RCC 7860 (cell line): ENCODE results near the gene PRG3.
A peak's percentile ranks its signal among the peaks of the same experiment; 100 is the strongest.

Experiments used
- DNase-seq: peaks from one replicate; pipeline ENCODE4 v3.0.0-alpha.2; 2015; ENCODE audit warnings: low spot score
- FAIRE-seq: peaks from 2 replicates; lab custom pipeline; 2012; peaks lifted over from hg19 to GRCh38; lab: Jason Lieb, UNC

Gene PRG3

GRCh38 chr11:57380975-57381374, at the start of gene PRG3:
Gene PRG3, minus strand, starts transcription at chr11:57381150. Its CDS starts 442 bp downstream, at chr11:57380708.
- FAIRE-seq: no peak
- DNase-seq: no peak

- DNase-seq (no peak), FAIRE-seq (no peak)
Observed at GRCh38 chr11:57429946-57430345, 49.0 kb upstream of the PRG3 start.

- no peak for FAIRE-seq
- no peak for DNase-seq
Observed at GRCh38 chr11:57428643-57429042, 47.7 kb upstream of the PRG3 start.

- no peak for DNase-seq
- FAIRE-seq: no peak
Observed at GRCh38 chr11:57427727-57428082, 46.8 kb upstream of the PRG3 start.

- FAIRE-seq (peak; percentile 79), DNase-seq (peak; percentile 84)
Observed at GRCh38 chr11:57426929-57427726, 46.2 kb upstream of the PRG3 start, which contains the start of gene SLC43A3. Gene SLC43A3, minus strand, starts transcription at chr11:57427121. Its CDS starts 949 bp downstream, at chr11:57426172.

GRCh38 chr11:57426439-57426928, 45.5 kb upstream of the PRG3 start:
- no peak for DNase-seq
- FAIRE-seq: no peak

GRCh38 chr11:57425565-57426438, 44.9 kb upstream of the PRG3 start:
- FAIRE-seq (no peak), DNase-seq (no peak)

GRCh38 chr11:57424792-57425564, 44.0 kb upstream of the PRG3 start:
- DNase-seq (peak; percentile 95), FAIRE-seq (peak; percentile 87)

GRCh38 chr11:57424137-57424791, 43.3 kb upstream of the PRG3 start:
- FAIRE-seq (no peak), DNase-seq (no peak)

- DNase-seq (no peak), FAIRE-seq (no peak)
Observed at GRCh38 chr11:57422669-57423068, 41.7 kb upstream of the PRG3 start.

- DNase-seq: no peak
- no peak for FAIRE-seq
Observed at GRCh38 chr11:57421805-57422204, 40.9 kb upstream of the PRG3 start.

- DNase-seq (no peak), FAIRE-seq (no peak)
Observed at GRCh38 chr11:57421066-57421465, 40.1 kb upstream of the PRG3 start.

- FAIRE-seq: no peak
- DNase-seq: no peak
Observed at GRCh38 chr11:57419146-57419545, 38.2 kb upstream of the PRG3 start.

GRCh38 chr11:57418131-57418530, 37.2 kb upstream of the PRG3 start:
- no peak for FAIRE-seq
- no peak for DNase-seq

GRCh38 chr11:57417056-57417455, 36.1 kb upstream of the PRG3 start:
- FAIRE-seq: no peak
- no peak for DNase-seq

GRCh38 chr11:57416436-57416835, 35.5 kb upstream of the PRG3 start:
- no peak for FAIRE-seq
- no peak for DNase-seq

- DNase-seq (no peak), FAIRE-seq (no peak)
Observed at GRCh38 chr11:57414612-57415212, 33.8 kb upstream of the PRG3 start.

- peak; percentile 13 for DNase-seq
- FAIRE-seq: no peak
Observed at GRCh38 chr11:57413681-57414080, 32.7 kb upstream of the PRG3 start.

GRCh38 chr11:57410287-57410686, 29.3 kb upstream of the PRG3 start:
- no peak for FAIRE-seq
- peak; percentile 52 for DNase-seq
